Measurements from ENCODE around the gene AGER.

DNA sequence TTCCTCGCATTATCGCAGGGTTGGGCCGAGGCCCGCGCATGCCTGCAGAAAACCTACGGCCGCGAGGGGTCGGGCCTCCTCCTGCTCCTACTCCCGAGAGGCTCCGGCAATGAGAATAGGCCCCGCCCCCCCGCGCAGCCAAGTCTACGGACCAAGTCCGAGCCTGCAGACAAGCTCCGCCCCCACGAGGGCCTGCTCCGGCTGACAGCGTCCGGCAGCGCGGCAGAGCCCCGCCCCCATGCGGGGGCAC is 11.5 kb upstream of the AGER start:
- peak in 3 of 4 experiments; percentile 15 to 42 (median 26) for TF ChIP-seq CTCF (IDR thresholded peaks at IDR 0.05)
- TF ChIP-seq POLR2A (IDR thresholded peaks at IDR 0.05) = no peak

Measured in sigmoid colon (tissue), 3 donors.